ENCODE data around the gene ORC1.
A peak's percentile ranks its signal among the peaks of the same experiment; 100 is the strongest.

ORC1 gene

GRCh38 chr1:52404116-52404974 lies at the start of gene ORC1, which contains the start of gene PRPF38A:
Gene ORC1 (minus strand): TSS chr1:52404423. CDS start chr1:52402223, 2,200 bp downstream.
Gene PRPF38A (plus strand): TSS chr1:52404602. CDS start chr1:52404750, 148 bp downstream.
- no peak within 1 kb of the TSS for H3K27ac ChIP-seq (ENCODE audit: low read length)
- peak within 1 kb of the TSS; percentile 91 for H3K4me3 ChIP-seq (ENCODE audit: low read length)
- H3K9me3 ChIP-seq (ENCODE audit: control insufficient read depth, insufficient read depth, low read length), result no peaks in the 10 kb centered on the region
- no peaks in the 10 kb centered on the region for H3K27me3 ChIP-seq (ENCODE audit: control insufficient read depth, insufficient read depth, low read length)
- WGBS (ENCODE audit: insufficient coverage, insufficient read length), result no CpG with 5 or more reads among the region's 57 CpGs
- H3K4me1 ChIP-seq (ENCODE audit: control insufficient read depth, insufficient read depth, low read length), result no peaks in the 10 kb centered on the region
- peaks cover 13% of the 10 kb centered on the region for H3K36me3 ChIP-seq (ENCODE audit: control insufficient read depth, insufficient read depth, low read length)
- DNase-seq (ENCODE audit: low read depth, low spot score), result peak; percentile 92

GRCh38 chr1:52444463-52444862 lies 40.2 kb upstream of the ORC1 start:
- H3K27me3 ChIP-seq (ENCODE audit: control insufficient read depth, insufficient read depth, low read length), result no peaks in the 10 kb centered on the region
- no peaks in the 10 kb centered on the region for H3K9me3 ChIP-seq (ENCODE audit: control insufficient read depth, insufficient read depth, low read length)
- DNase-seq (ENCODE audit: low read depth, low spot score), result no peak
- no peaks in the 10 kb centered on the region for H3K4me1 ChIP-seq (ENCODE audit: control insufficient read depth, insufficient read depth, low read length)
- no peak overlapping the region for H3K27ac ChIP-seq (ENCODE audit: low read length)
- no peaks in the 10 kb centered on the region; the same call in 1 of the 2 replicates for H3K36me3 ChIP-seq (ENCODE audit: control insufficient read depth, insufficient read depth, low read length)
- H3K4me3 ChIP-seq (ENCODE audit: low read length), result no peak overlapping the region
- WGBS (ENCODE audit: insufficient coverage, insufficient read length), result no CpG with 5 or more reads among the region's 2 CpGs

GRCh38 chr1:52439976-52440375 lies 35.8 kb upstream of the ORC1 start:
- H3K27me3 ChIP-seq (ENCODE audit: control insufficient read depth, insufficient read depth, low read length), result no peaks in the 10 kb centered on the region
- DNase-seq (ENCODE audit: low read depth, low spot score), result no peak
- H3K4me3 ChIP-seq (ENCODE audit: low read length), result no peak overlapping the region
- H3K4me1 ChIP-seq (ENCODE audit: control insufficient read depth, insufficient read depth, low read length), result no peaks in the 10 kb centered on the region; the same call in 1 of the 2 replicates
- 100% methylated on average over 1 of the region's 4 CpGs for WGBS (ENCODE audit: insufficient coverage, insufficient read length)
- no peaks in the 10 kb centered on the region; the same call in 1 of the 2 replicates for H3K36me3 ChIP-seq (ENCODE audit: control insufficient read depth, insufficient read depth, low read length)
- H3K27ac ChIP-seq (ENCODE audit: low read length), result no peak overlapping the region
- no peaks in the 10 kb centered on the region for H3K9me3 ChIP-seq (ENCODE audit: control insufficient read depth, insufficient read depth, low read length)

- Histone ChIP-seq H3K4me3 (ENCODE audit: low read length) (no peak overlapping the region), H3K27ac (ENCODE audit: low read length) (no peak overlapping the region), H3K36me3 (ENCODE audit: control insufficient read depth, insufficient read depth, low read length) (0 out of 2 replicates have a peak, but pooled peaks cover 2% of the 10 kb centered on the region), H3K27me3 (ENCODE audit: control insufficient read depth, insufficient read depth, low read length) (no peaks in the 10 kb centered on the region), H3K9me3 (ENCODE audit: control insufficient read depth, insufficient read depth, low read length) (no peaks in the 10 kb centered on the region), H3K4me1 (ENCODE audit: control insufficient read depth, insufficient read depth, low read length) (no peaks in the 10 kb centered on the region; the same call in 1 of the 2 replicates)
- no CpG with 5 or more reads among the region's 7 CpGs for WGBS (ENCODE audit: insufficient coverage, insufficient read length)
- no peak for DNase-seq (ENCODE audit: low read depth, low spot score)
Observed at GRCh38 chr1:52436817-52437216, 32.6 kb upstream of the ORC1 start.

- H3K9me3 ChIP-seq (ENCODE audit: control insufficient read depth, insufficient read depth, low read length), result no peaks in the 10 kb centered on the region
- no peak overlapping the region for H3K4me3 ChIP-seq (ENCODE audit: low read length)
- H3K36me3 ChIP-seq (ENCODE audit: control insufficient read depth, insufficient read depth, low read length), result peaks cover 2% of the 10 kb centered on the region; the same call in 1 of the 2 replicates
- no peaks in the 10 kb centered on the region; the same call in 1 of the 2 replicates for H3K4me1 ChIP-seq (ENCODE audit: control insufficient read depth, insufficient read depth, low read length)
- WGBS (ENCODE audit: insufficient coverage, insufficient read length), result no CpG with 5 or more reads among the region's 1 CpG
- H3K27ac ChIP-seq (ENCODE audit: low read length), result no peak overlapping the region
- H3K27me3 ChIP-seq (ENCODE audit: control insufficient read depth, insufficient read depth, low read length), result no peaks in the 10 kb centered on the region
- DNase-seq (ENCODE audit: low read depth, low spot score), result no peak
Observed at GRCh38 chr1:52435650-52436049, 31.4 kb upstream of the ORC1 start.

- Histone ChIP-seq H3K27me3 (ENCODE audit: control insufficient read depth, insufficient read depth, low read length) (no peaks in the 10 kb centered on the region), H3K36me3 (ENCODE audit: control insufficient read depth, insufficient read depth, low read length) (peaks cover 2% of the 10 kb centered on the region; the same call in 1 of the 2 replicates), H3K9me3 (ENCODE audit: control insufficient read depth, insufficient read depth, low read length) (no peaks in the 10 kb centered on the region), H3K27ac (ENCODE audit: low read length) (no peak overlapping the region), H3K4me1 (ENCODE audit: control insufficient read depth, insufficient read depth, low read length) (no peaks in the 10 kb centered on the region; the same call in 1 of the 2 replicates), H3K4me3 (ENCODE audit: low read length) (no peak overlapping the region)
- DNase-seq (ENCODE audit: low read depth, low spot score), result no peak
- no CpG with 5 or more reads among the region's 1 CpG for WGBS (ENCODE audit: insufficient coverage, insufficient read length)
Observed at GRCh38 chr1:52435211-52435610, 31.0 kb upstream of the ORC1 start.

GRCh38 chr1:52432807-52433206 lies 28.6 kb upstream of the ORC1 start:
- Histone ChIP-seq H3K9me3 (ENCODE audit: control insufficient read depth, insufficient read depth, low read length) (no peaks in the 10 kb centered on the region), H3K36me3 (ENCODE audit: control insufficient read depth, insufficient read depth, low read length) (peaks cover 2% of the 10 kb centered on the region; the same call in 1 of the 2 replicates), H3K4me3 (ENCODE audit: low read length) (no peak overlapping the region), H3K27ac (ENCODE audit: low read length) (no peak overlapping the region), H3K4me1 (ENCODE audit: control insufficient read depth, insufficient read depth, low read length) (no peaks in the 10 kb centered on the region; the same call in 1 of the 2 replicates), H3K27me3 (ENCODE audit: control insufficient read depth, insufficient read depth, low read length) (no peaks in the 10 kb centered on the region)
- no peak for DNase-seq (ENCODE audit: low read depth, low spot score)
- no CpG with 5 or more reads among the region's 8 CpGs for WGBS (ENCODE audit: insufficient coverage, insufficient read length)

- Histone ChIP-seq H3K4me3 (ENCODE audit: low read length) (no peak overlapping the region), H3K9me3 (ENCODE audit: control insufficient read depth, insufficient read depth, low read length) (no peaks in the 10 kb centered on the region), H3K27ac (ENCODE audit: low read length) (no peak overlapping the region), H3K36me3 (ENCODE audit: control insufficient read depth, insufficient read depth, low read length) (peaks cover 2% of the 10 kb centered on the region; the same call in 1 of the 2 replicates), H3K4me1 (ENCODE audit: control insufficient read depth, insufficient read depth, low read length) (no peaks in the 10 kb centered on the region; the same call in 1 of the 2 replicates), H3K27me3 (ENCODE audit: control insufficient read depth, insufficient read depth, low read length) (no peaks in the 10 kb centered on the region)
- DNase-seq (ENCODE audit: low read depth, low spot score), result no peak
- no CpG with 5 or more reads among the region's 1 CpG for WGBS (ENCODE audit: insufficient coverage, insufficient read length)
Observed at GRCh38 chr1:52427152-52427551, 22.9 kb upstream of the ORC1 start.

GRCh38 chr1:52426371-52426770 lies 22.1 kb upstream of the ORC1 start:
- no CpG with 5 or more reads among the region's 3 CpGs for WGBS (ENCODE audit: insufficient coverage, insufficient read length)
- Histone ChIP-seq H3K9me3 (ENCODE audit: control insufficient read depth, insufficient read depth, low read length) (no peaks in the 10 kb centered on the region), H3K36me3 (ENCODE audit: control insufficient read depth, insufficient read depth, low read length) (peaks cover 2% of the 10 kb centered on the region; the same call in 1 of the 2 replicates), H3K27ac (ENCODE audit: low read length) (no peak overlapping the region), H3K4me1 (ENCODE audit: control insufficient read depth, insufficient read depth, low read length) (no peaks in the 10 kb centered on the region; the same call in 1 of the 2 replicates), H3K27me3 (ENCODE audit: control insufficient read depth, insufficient read depth, low read length) (no peaks in the 10 kb centered on the region), H3K4me3 (ENCODE audit: low read length) (no peak overlapping the region)
- DNase-seq (ENCODE audit: low read depth, low spot score), result no peak

GRCh38 chr1:52424813-52425212 lies 20.6 kb upstream of the ORC1 start:
- no peak overlapping the region for H3K27ac ChIP-seq (ENCODE audit: low read length)
- 100% methylated on average over 1 of the region's 1 CpG for WGBS (ENCODE audit: insufficient coverage, insufficient read length)
- no peaks in the 10 kb centered on the region for H3K9me3 ChIP-seq (ENCODE audit: control insufficient read depth, insufficient read depth, low read length)
- peaks cover 2% of the 10 kb centered on the region; the same call in 1 of the 2 replicates for H3K36me3 ChIP-seq (ENCODE audit: control insufficient read depth, insufficient read depth, low read length)
- no peak overlapping the region for H3K4me3 ChIP-seq (ENCODE audit: low read length)
- H3K4me1 ChIP-seq (ENCODE audit: control insufficient read depth, insufficient read depth, low read length), result no peaks in the 10 kb centered on the region; the same call in 1 of the 2 replicates
- no peak for DNase-seq (ENCODE audit: low read depth, low spot score)
- H3K27me3 ChIP-seq (ENCODE audit: control insufficient read depth, insufficient read depth, low read length), result no peaks in the 10 kb centered on the region

All from iPS DF 6.9 (cell line).